CD14-positive monocyte (primary cell): ENCODE data around the gene SPATA16. TPM values are rescaled to one million over a fixed set of nuclear protein-coding genes. Genes with fewer than 3 reads are reported as not detected.
"Not testable (repeated sequence)": the region's sequence is repeated elsewhere in the genome, so short reads cannot be mapped to it uniquely, and the experiment has no call there.

Experiments used
- DNase-seq, 3 donors: peaks; one replicate each; pipeline ENCODE4 v3.0.0-alpha.2; 2011 to 2022
- H2AFZ ChIP-seq: 2 replicates; pipeline ENCODE4 v1.6.0; 2012; ENCODE audit warnings: mild to moderate bottlenecking, low read depth, low read length, inconsistent platforms; ENCODE audit not compliant: insufficient read depth, poor library complexity, severe bottlenecking
- H3K27ac ChIP-seq, 2 donors: 1 replicate in 1 of 2; 2 replicates in 1 of 2; pipeline ENCODE4 v1.5.1; 2012 to 2013; ENCODE audit warnings: low read length in 2 of 2, control low read depth in 1 of 2, inconsistent platforms in 1 of 2, low read depth in 1 of 2, mild to moderate bottlenecking in 1 of 2
- H3K27me3 ChIP-seq, 2 donors: one replicate each; pipeline versions ENCODE4 v1.6.0 to v1.6.1; 2011 to 2013; ENCODE audit warnings: low read length in 2 of 2; ENCODE audit not compliant: control insufficient read depth in 2 of 2, insufficient read depth in 2 of 2
- H3K36me3 ChIP-seq, 2 donors: replicated peaks in 1 of 2; 1 replicate in 1 of 2; 2 replicates in 1 of 2; pipeline versions ENCODE4 v1.5.1 to v1.6.1; 2012 to 2013; ENCODE audit warnings: low read length in 2 of 2, control low read depth in 1 of 2, inconsistent platforms in 1 of 2, mild to moderate bottlenecking in 1 of 2; ENCODE audit not compliant: insufficient read depth in 2 of 2, control insufficient read depth in 1 of 2
- H3K4me1 ChIP-seq, 2 donors: 1 replicate in 1 of 2; 2 replicates in 1 of 2; pipeline versions ENCODE4 v1.5.1 to v1.6.1; 2012 to 2013; ENCODE audit warnings: low read length in 2 of 2, control low read depth in 1 of 2, inconsistent platforms in 1 of 2, mild to moderate bottlenecking in 1 of 2, moderate library complexity in 1 of 2; ENCODE audit not compliant: insufficient read depth in 2 of 2, control insufficient read depth in 1 of 2
- H3K4me2 ChIP-seq: replicated peaks from 2 replicates; pipeline ENCODE3; 2012; ENCODE audit warnings: low read length, moderate library complexity, mild to moderate bottlenecking; ENCODE audit not compliant: poor library complexity, severe bottlenecking; ENCODE audit errors: extremely low read depth
- H3K4me3 ChIP-seq, 3 experiments: fragments of 200-600 bp in 1 of 3; sonication (generic) in 1 of 3; replicated peaks in 1 of 3; 1 replicate in 2 of 3; 2 replicates in 1 of 3; pipeline ENCODE4 v1.5.1; 2011 to 2013; ENCODE audit warnings: low read length in 3 of 3, mild to moderate bottlenecking in 3 of 3, control low read depth in 2 of 3, low read depth in 2 of 3, inconsistent platforms in 1 of 3, moderate library complexity in 1 of 3
- H3K79me2 ChIP-seq: 2 replicates; pipeline ENCODE4 v1.6.0; 2012; ENCODE audit warnings: mild to moderate bottlenecking, control low read depth, inconsistent platforms, low read length, moderate library complexity; ENCODE audit not compliant: insufficient read depth
- H3K9ac ChIP-seq: 2 replicates; pipeline ENCODE4 v1.6.0; 2017; ENCODE audit warnings: low read length, mild to moderate bottlenecking; ENCODE audit not compliant: insufficient read depth, poor library complexity, severe bottlenecking
- H3K9me3 ChIP-seq, 2 donors: replicated peaks in 1 of 2; 1 replicate in 1 of 2; 2 replicates in 1 of 2; pipeline versions ENCODE4 v1.5.1 to v1.6.1; 2012 to 2013; ENCODE audit warnings: low read length in 2 of 2, control low read depth in 1 of 2; ENCODE audit not compliant: control insufficient read depth in 1 of 2, insufficient read depth in 1 of 2
- H4K20me1 ChIP-seq: 2 replicates; pipeline ENCODE4 v1.6.0; 2012; ENCODE audit warnings: mild to moderate bottlenecking, low read length, control low read depth, moderate library complexity; ENCODE audit not compliant: insufficient read depth
- H3K27ac Mint-ChIP-seq, 7 donors: one replicate each; pipeline ENCODE4 v1.8.0; 2020; ENCODE audit warnings: mild to moderate bottlenecking in 7 of 7, mixed read lengths in 7 of 7, moderate library complexity in 6 of 7, inconsistent platforms in 2 of 7
- H3K27me3 Mint-ChIP-seq, 3 donors: one replicate each; pipeline ENCODE4 v1.8.0; 2021 to 2022; ENCODE audit warnings: low read depth in 3 of 3, mild to moderate bottlenecking in 3 of 3, mixed read lengths in 3 of 3, moderate library complexity in 3 of 3, inconsistent platforms in 1 of 3
- H3K36me3 Mint-ChIP-seq, 2 donors: one replicate each; pipeline ENCODE4 v1.8.0; 2020; ENCODE audit warnings: mixed read lengths in 2 of 2, inconsistent platforms in 1 of 2, mild to moderate bottlenecking in 1 of 2
- H3K4me1 Mint-ChIP-seq: one replicate; pipeline ENCODE4 v1.8.0; 2020; ENCODE audit warnings: mild to moderate bottlenecking, mixed read lengths
- H3K4me3 Mint-ChIP-seq, 2 donors: one replicate each; pipeline ENCODE4 v1.8.0; 2020; ENCODE audit warnings: mild to moderate bottlenecking in 2 of 2, mixed read lengths in 2 of 2, moderate library complexity in 1 of 2
- H3K9me3 Mint-ChIP-seq, 7 donors: one replicate each; pipeline ENCODE4 v1.8.0; 2020 to 2022; ENCODE audit warnings: mixed read lengths in 7 of 7, mild to moderate bottlenecking in 6 of 7, moderate library complexity in 6 of 7, inconsistent platforms in 2 of 7
- WGBS: methylation state at CpG from one replicate; pipeline ENCODE4 v1.1.5; 2013; ENCODE audit warnings: missing lambda C conversion rate; ENCODE audit not compliant: insufficient coverage; 5-methylcytosine and 5-hydroxymethylcytosine counted together
- intact Hi-C, 2 donors: fragments of 100-400 bp; cut with micrococcal nuclease; formaldehyde crosslinking; loops; one replicate each; pipeline versions ENCODE4 v1.15.0 to v1.15.1; 2023
- polyA plus RNA-seq, 3 donors: library from polyadenylated mRNA; depleted of rRNA in 1 of 3; unstranded in 2 of 3; stranded (reverse) in 1 of 3; fragments of 300-500 nt in 2 of 3; fragments of >200 nt in 1 of 3; fragmentation: Illumina TruSeq in 2 of 3; gene quantifications; 1 replicate in 2 of 3; 2 replicates in 1 of 3; pipeline ENCODE4 v1.2.3, GENCODE V29; 2012 to 2021
- TF ChIP-seq, protein P1 (sequence below): fragments of 200-600 bp; IDR thresholded peaks from one replicate; pipeline ENCODE4 v1.8.0; 2022; ENCODE audit warnings: antibody characterized with exemption, mild to moderate bottlenecking

The SPATA16 gene
- polyA plus RNA-seq, 3 donors: not detected

DNA sequence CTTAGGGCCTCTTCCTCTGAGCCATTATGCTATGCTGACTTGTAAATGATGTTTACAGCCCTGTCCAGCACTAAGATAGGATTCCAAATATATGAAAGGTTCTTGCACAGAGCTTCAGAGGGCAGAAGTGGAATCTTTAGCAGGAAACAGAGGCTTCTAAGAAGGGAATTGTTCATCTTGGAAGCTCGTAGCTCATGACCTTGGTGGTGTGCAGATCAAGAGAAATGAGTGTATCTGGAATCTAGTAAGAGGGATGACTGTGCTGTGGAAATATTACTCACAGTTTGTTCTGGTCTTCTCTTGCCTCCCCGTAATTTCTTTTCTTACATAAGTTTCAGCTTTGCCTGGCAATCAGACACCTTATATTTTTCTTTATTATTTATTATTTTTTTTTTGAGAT, 175.8 kb downstream of the SPATA16 start:
- no peak for DNase-seq
- Histone ChIP-seq H3K79me2 (no peaks in the 10 kb centered on the region), H3K27ac (no peak overlapping the region), H3K4me3 (no peak overlapping the region), H3K4me1 (no peaks in the 10 kb centered on the region), H2AFZ (no peak overlapping the region), H3K4me2 (no peak overlapping the region), H3K9me3 (no peaks in the 10 kb centered on the region), H3K9ac (no peak overlapping the region), H3K27me3 (no peaks in the 10 kb centered on the region), H4K20me1 (no peaks in the 10 kb centered on the region), H3K36me3 (no peaks in the 10 kb centered on the region)
- Mint-ChIP-seq H3K27me3 (peaks cover 0 to 2% (median 2%) of the 10 kb centered on the region in 3 donors), H3K9me3 (peaks cover 0 to 4% (median 0%) of the 10 kb centered on the region in 7 donors), H3K4me1 (no peaks in the 10 kb centered on the region), H3K36me3 (no peaks in the 10 kb centered on the region), H3K27ac (no peak overlapping the region), H3K4me3 (no peak overlapping the region)
- intact Hi-C loops: no loop called here
- TF ChIP-seq, protein P1, sequence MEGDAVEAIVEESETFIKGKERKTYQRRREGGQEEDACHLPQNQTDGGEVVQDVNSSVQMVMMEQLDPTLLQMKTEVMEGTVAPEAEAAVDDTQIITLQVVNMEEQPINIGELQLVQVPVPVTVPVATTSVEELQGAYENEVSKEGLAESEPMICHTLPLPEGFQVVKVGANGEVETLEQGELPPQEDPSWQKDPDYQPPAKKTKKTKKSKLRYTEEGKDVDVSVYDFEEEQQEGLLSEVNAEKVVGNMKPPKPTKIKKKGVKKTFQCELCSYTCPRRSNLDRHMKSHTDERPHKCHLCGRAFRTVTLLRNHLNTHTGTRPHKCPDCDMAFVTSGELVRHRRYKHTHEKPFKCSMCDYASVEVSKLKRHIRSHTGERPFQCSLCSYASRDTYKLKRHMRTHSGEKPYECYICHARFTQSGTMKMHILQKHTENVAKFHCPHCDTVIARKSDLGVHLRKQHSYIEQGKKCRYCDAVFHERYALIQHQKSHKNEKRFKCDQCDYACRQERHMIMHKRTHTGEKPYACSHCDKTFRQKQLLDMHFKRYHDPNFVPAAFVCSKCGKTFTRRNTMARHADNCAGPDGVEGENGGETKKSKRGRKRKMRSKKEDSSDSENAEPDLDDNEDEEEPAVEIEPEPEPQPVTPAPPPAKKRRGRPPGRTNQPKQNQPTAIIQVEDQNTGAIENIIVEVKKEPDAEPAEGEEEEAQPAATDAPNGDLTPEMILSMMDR: no peak
- WGBS: no CpG with 5 or more reads among the region's 2 CpGs

DNA sequence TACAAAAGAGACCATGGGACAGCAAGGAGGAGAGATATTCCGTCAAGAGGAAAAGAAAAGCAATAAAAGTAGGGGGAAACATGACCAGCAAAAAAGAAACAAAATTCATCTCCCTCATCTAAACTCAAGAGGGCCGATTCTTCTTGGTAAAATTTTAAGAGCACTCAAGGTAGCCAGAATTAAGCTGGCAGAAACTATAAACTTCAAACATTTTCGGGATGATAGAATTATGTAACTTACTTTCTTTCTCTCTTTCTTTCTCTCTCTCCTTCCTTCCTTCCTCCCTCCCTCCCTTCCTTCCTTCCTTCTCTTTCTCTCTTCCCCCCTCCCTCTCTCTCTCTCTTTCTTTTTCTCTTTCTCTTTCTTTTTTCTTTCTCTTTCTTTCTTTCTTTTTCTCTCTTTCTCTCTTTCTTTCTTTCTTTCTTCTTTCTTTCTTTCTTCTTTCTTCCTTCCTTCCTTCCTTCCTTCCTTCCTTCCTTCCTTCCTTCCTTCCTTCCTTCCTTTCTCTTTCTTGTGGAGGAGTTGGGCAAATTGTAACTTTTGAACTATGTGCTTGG, 180.3 kb downstream of the SPATA16 start:
- H3K27ac Mint-ChIP-seq, H3K79me2 ChIP-seq, H3K27me3 Mint-ChIP-seq, H3K9me3 ChIP-seq, H3K4me1 Mint-ChIP-seq, H3K9me3 Mint-ChIP-seq, H3K36me3 ChIP-seq, H3K27me3 ChIP-seq, H3K9ac ChIP-seq, H3K4me1 ChIP-seq, H4K20me1 ChIP-seq, H3K4me2 ChIP-seq, H3K36me3 Mint-ChIP-seq, H3K4me3 ChIP-seq, H3K27ac ChIP-seq, intact Hi-C loops, H2AFZ ChIP-seq, H3K4me3 Mint-ChIP-seq, DNase-seq: not testable (repeated sequence)
- WGBS: 89% methylated on average over 1 of the region's 3 CpGs
